H9 (cell line): ENCODE data around the gene TATDN2. TPM values are rescaled to one million over a fixed set of nuclear protein-coding genes. Genes with fewer than 3 reads are reported as not detected.

ENCODE experiments used
- DNase-seq: peaks from one replicate; pipeline ENCODE4 v3.0.0-alpha.2; 2017
- H2AFZ ChIP-seq: one replicate; pipeline ENCODE4 v1.6.1; 2013; ENCODE audit warnings: mild to moderate bottlenecking, low read length, control low read depth, moderate library complexity
- H2AK5ac ChIP-seq: 2 replicates; pipeline ENCODE4 v1.6.1; 2013; ENCODE audit warnings: low read length, control low read depth, mixed read lengths; ENCODE audit not compliant: insufficient read length
- H2BK120ac ChIP-seq: one replicate; pipeline ENCODE4 v1.6.1; 2013; ENCODE audit warnings: low read depth, mild to moderate bottlenecking, low read length, control low read depth, inconsistent platforms; ENCODE audit not compliant: poor library complexity, severe bottlenecking
- H2BK12ac ChIP-seq: 2 replicates; pipeline ENCODE4 v1.6.1; 2013; ENCODE audit warnings: low read length, control low read depth, mixed read lengths, low read depth; ENCODE audit not compliant: insufficient read length
- H2BK15ac ChIP-seq: 2 replicates; pipeline ENCODE4 v1.6.1; 2013; ENCODE audit warnings: low read depth, low read length, control low read depth
- H2BK20ac ChIP-seq: one replicate; pipeline ENCODE4 v1.6.1; 2013; ENCODE audit warnings: low read depth, mild to moderate bottlenecking, low read length, control low read depth, inconsistent platforms; ENCODE audit not compliant: poor library complexity, severe bottlenecking
- H2BK5ac ChIP-seq: 2 replicates; pipeline ENCODE4 v1.6.1; 2013; ENCODE audit warnings: low read length, control low read depth, mixed read lengths; ENCODE audit not compliant: insufficient read length
- H3K14ac ChIP-seq: 2 replicates; pipeline ENCODE4 v1.6.1; 2013; ENCODE audit warnings: low read length, control low read depth; ENCODE audit not compliant: insufficient read depth
- H3K18ac ChIP-seq: 2 replicates; pipeline ENCODE4 v1.6.1; 2013; ENCODE audit warnings: low read depth, mild to moderate bottlenecking, mixed read lengths, low read length, control low read depth; ENCODE audit not compliant: insufficient read length
- H3K23ac ChIP-seq: 2 replicates; pipeline ENCODE4 v1.6.1; 2013; ENCODE audit warnings: low read length, control low read depth, mixed read lengths, low read depth; ENCODE audit not compliant: insufficient read length
- H3K23me2 ChIP-seq: 2 replicates; pipeline ENCODE4 v1.6.1; 2013; ENCODE audit warnings: low read depth, mild to moderate bottlenecking, mixed read lengths, low read length, control low read depth; ENCODE audit not compliant: insufficient read length, poor library complexity, severe bottlenecking
- H3K27ac ChIP-seq: 2 replicates; pipeline ENCODE4 v1.5.1; 2013; ENCODE audit warnings: low read length, control low read depth, mixed read lengths, low read depth; ENCODE audit not compliant: insufficient read length
- H3K27me3 ChIP-seq: 2 replicates; pipeline ENCODE4 v1.6.1; 2013; ENCODE audit warnings: low read length, control low read depth, inconsistent platforms; ENCODE audit not compliant: insufficient read depth
- H3K4ac ChIP-seq: 2 replicates; pipeline ENCODE4 v1.6.1; 2013; ENCODE audit warnings: low read depth, mild to moderate bottlenecking, control low read depth, inconsistent platforms, low read length, moderate library complexity
- H3K4me1 ChIP-seq: 2 replicates; pipeline ENCODE4 v1.6.1; 2013; ENCODE audit warnings: low read length, control low read depth, inconsistent platforms; ENCODE audit not compliant: insufficient read depth
- H3K4me2 ChIP-seq: 2 replicates; pipeline ENCODE4 v1.6.1; 2013; ENCODE audit warnings: low read length, control low read depth, mixed read lengths; ENCODE audit not compliant: insufficient read length, insufficient read depth
- H3K56ac ChIP-seq: 2 replicates; pipeline ENCODE4 v1.6.1; 2013; ENCODE audit warnings: low read depth, mild to moderate bottlenecking, mixed read lengths, low read length, control low read depth; ENCODE audit not compliant: insufficient read length
- H3K79me1 ChIP-seq: 2 replicates; pipeline ENCODE4 v1.6.1; 2013; ENCODE audit warnings: low read depth, mild to moderate bottlenecking, moderate library complexity, low read length, control low read depth, inconsistent platforms; ENCODE audit not compliant: insufficient read depth, poor library complexity, severe bottlenecking
- H3K79me2 ChIP-seq: 2 replicates; pipeline ENCODE4 v1.6.1; 2013; ENCODE audit warnings: low read length, control low read depth, inconsistent platforms; ENCODE audit not compliant: insufficient read depth
- H3K9ac ChIP-seq: 2 replicates; pipeline ENCODE4 v1.6.1; 2013; ENCODE audit warnings: low read length, control low read depth, mixed read lengths; ENCODE audit not compliant: insufficient read length; ENCODE audit errors: extremely low read depth
- H3K9me3 ChIP-seq: one replicate; pipeline ENCODE4 v1.6.1; 2013; ENCODE audit warnings: low read depth, low read length, inconsistent platforms; ENCODE audit not compliant: control insufficient read depth
- H3T11ph ChIP-seq: one replicate; pipeline ENCODE4 v1.6.1; 2013; ENCODE audit warnings: mild to moderate bottlenecking, low read length, control low read depth, inconsistent platforms
- H4K20me1 ChIP-seq: one replicate; pipeline ENCODE4 v1.6.1; 2013; ENCODE audit not compliant: control insufficient read depth, insufficient read length, insufficient read depth
- H4K5ac ChIP-seq: 2 replicates; pipeline ENCODE4 v1.6.1; 2013; ENCODE audit warnings: low read depth, mild to moderate bottlenecking, mixed read lengths, low read length, control low read depth; ENCODE audit not compliant: insufficient read length
- H4K8ac ChIP-seq: replicated peaks from 2 replicates; pipeline ENCODE4 v1.6.1; 2013; ENCODE audit warnings: low read length, control low read depth, mixed read lengths, low read depth; ENCODE audit not compliant: insufficient read length
- H4K91ac ChIP-seq: 2 replicates; pipeline ENCODE4 v1.6.1; 2013; ENCODE audit warnings: low read depth, mild to moderate bottlenecking, moderate library complexity, mixed read lengths, low read length, control low read depth; ENCODE audit not compliant: insufficient read length
- H3K27ac Mint-ChIP-seq, 3 experiments: 2 replicates in 2 of 3; 3 replicates in 1 of 3; pipeline ENCODE4 v1.8.0; 2020 to 2021; ENCODE audit warnings: mixed read lengths in 3 of 3, mild to moderate bottlenecking in 1 of 3, moderate library complexity in 1 of 3
- H3K27me3 Mint-ChIP-seq: 2 replicates; pipeline ENCODE4 v1.8.0; 2021; ENCODE audit warnings: low read depth, mild to moderate bottlenecking, moderate library complexity, mixed read lengths
- H3K36me3 Mint-ChIP-seq, 3 experiments: 2 replicates in 2 of 3; 3 replicates in 1 of 3; pipeline ENCODE4 v1.8.0; 2020 to 2021; ENCODE audit warnings: low read depth in 3 of 3, mixed read lengths in 3 of 3; ENCODE audit not compliant: insufficient read depth in 1 of 3
- H3K4me1 Mint-ChIP-seq, 2 experiments: 2 replicates each; pipeline ENCODE4 v1.8.0; 2020; ENCODE audit warnings: mixed read lengths in 2 of 2
- H3K4me3 Mint-ChIP-seq, 2 experiments: 2 replicates in 1 of 2; 3 replicates in 1 of 2; pipeline ENCODE4 v1.8.0; 2020 to 2021; ENCODE audit warnings: mild to moderate bottlenecking in 2 of 2, mixed read lengths in 2 of 2, moderate library complexity in 1 of 2
- H3K9me3 Mint-ChIP-seq, 2 experiments: 2 replicates in 1 of 2; 3 replicates in 1 of 2; pipeline ENCODE4 v1.8.0; 2020; ENCODE audit warnings: mild to moderate bottlenecking in 2 of 2, mixed read lengths in 2 of 2, moderate library complexity in 1 of 2
- CTCF ChIP-seq: fragments of 200-600 bp; sonication (generic); conservative IDR thresholded peaks from 3 replicates; pipeline ENCODE4 v1.8.0; 2021; ENCODE audit warnings: antibody characterized with exemption, mild to moderate bottlenecking
- WGBS: extraction: QIAGEN DNeasy Blood & Tissue Kit; methylation state at CpG from one replicate; pipeline ENCODE4 v1.1.7; 2013; ENCODE audit warnings: missing lambda C conversion rate, low lambda C conversion rate, mixed read lengths; ENCODE audit not compliant: insufficient read length; ENCODE audit errors: extremely low coverage; 5-methylcytosine and 5-hydroxymethylcytosine counted together
- total RNA-seq: library from RNA; stranded (reverse); gene quantifications from 2 replicates; pipeline ENCODE4 v1.2.1, GENCODE V29; 2021

The TATDN2 gene
- total RNA-seq, 1 experiment from 2014 or later: 34.4 TPM

- no peaks in the 10 kb centered on the region for H3K27me3 Mint-ChIP-seq
- Histone ChIP-seq H3K14ac (no peak overlapping the region), H3K4ac (no peak overlapping the region), H2BK12ac (no peak overlapping the region), H4K8ac (no peak overlapping the region), H3K18ac (no peak overlapping the region), H3K4me1 (no peaks in the 10 kb centered on the region; the same call in 1 of the 2 replicates), H3T11ph (no peak overlapping the region), H3K79me1 (no peaks in the 10 kb centered on the region), H4K20me1 (no peaks in the 10 kb centered on the region), H2BK5ac (no peak overlapping the region), H3K4me2 (no peak overlapping the region), H2BK120ac (no peak overlapping the region), H2AFZ (no peak overlapping the region), H2BK15ac (no peak overlapping the region), H3K9ac (no peak overlapping the region), H2AK5ac (no peak overlapping the region), H2BK20ac (no peak overlapping the region), H3K27me3 (no peaks in the 10 kb centered on the region), H3K23ac (no peak overlapping the region), H3K56ac (no peak overlapping the region), H4K5ac (no peak overlapping the region), H4K91ac (no peak overlapping the region), H3K23me2 (no peaks in the 10 kb centered on the region), H3K9me3 (no peaks in the 10 kb centered on the region), H3K79me2 (no peaks in the 10 kb centered on the region), H3K27ac (no peak overlapping the region)
- no peak overlapping the region for H3K4me3 Mint-ChIP-seq
- peak overlapping the region in 1 of 3 experiments; percentile 44; a peak in 1 of 7 replicates for H3K27ac Mint-ChIP-seq
- H3K36me3 Mint-ChIP-seq: peaks cover 39 to 95% (median 91%) of the 10 kb centered on the region in 3 experiments; a peak in 6 of 7 replicates
- DNase-seq: no peak
- H3K9me3 Mint-ChIP-seq: no peaks in the 10 kb centered on the region
- no CpG with 5 or more reads among the region's 4 CpGs for WGBS
- no peaks in the 10 kb centered on the region for H3K4me1 Mint-ChIP-seq
- TF ChIP-seq CTCF: no peak
These were observed 57.2 kb downstream of the TATDN2 start for GRCh38 chr3:10305331-10305902.
